ENCODE results near the gene ADI1.

The ADI1 gene

DNA sequence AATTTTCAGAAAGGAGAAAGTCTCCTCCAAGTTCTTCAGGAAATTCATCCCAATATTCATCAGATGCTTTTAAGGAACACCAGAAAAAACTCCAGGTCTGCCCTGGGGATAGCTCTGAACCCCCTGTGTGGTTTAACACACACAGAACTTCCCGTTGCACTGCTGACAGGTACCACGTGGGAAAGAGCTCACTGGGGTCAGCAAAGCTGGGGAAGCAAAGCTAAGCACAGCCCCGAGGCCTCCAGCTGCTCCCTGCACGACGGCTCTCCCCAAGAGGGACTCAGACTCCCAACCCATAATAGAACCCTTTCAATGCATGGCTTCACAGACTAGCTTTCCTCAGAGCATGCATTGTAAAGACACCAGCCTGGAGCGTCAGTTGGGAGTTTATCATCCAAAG is 28.0 kb downstream of the ADI1 start:
- peaks cover 22% of the 10 kb centered on the region for H3K4me1 ChIP-seq (ENCODE audit: control insufficient read depth, insufficient read depth, low read length)
- no peaks in the 10 kb centered on the region for H3K9me3 ChIP-seq (ENCODE audit: control insufficient read depth, low read length)
- no peak overlapping the region for H3K4me3 ChIP-seq (ENCODE audit: low read length)
- H3K27me3 ChIP-seq (replicated peaks; ENCODE audit: control insufficient read depth, insufficient read depth, low read length), result no peaks in the 10 kb centered on the region
- no peak overlapping the region for H3K9ac ChIP-seq (ENCODE audit: low read length)
- no peak for DNase-seq (ENCODE audit: low read depth)
- H3K36me3 ChIP-seq (ENCODE audit: control insufficient read depth, insufficient read depth, low read length, severe bottlenecking), result peaks cover 15% of the 10 kb centered on the region

GRCh38 chr2:3490191-3491170 is 28.9 kb downstream of the ADI1 start:
- Histone ChIP-seq H3K4me3 (ENCODE audit: low read length) (no peak overlapping the region), H3K9me3 (ENCODE audit: control insufficient read depth, low read length) (no peaks in the 10 kb centered on the region), H3K9ac (ENCODE audit: low read length) (no peak overlapping the region), H3K36me3 (ENCODE audit: control insufficient read depth, insufficient read depth, low read length, severe bottlenecking) (peaks cover 7% of the 10 kb centered on the region), H3K4me1 (ENCODE audit: control insufficient read depth, insufficient read depth, low read length) (peaks cover 22% of the 10 kb centered on the region), H3K27me3 (replicated peaks; ENCODE audit: control insufficient read depth, insufficient read depth, low read length) (no peaks in the 10 kb centered on the region)
- no peak for DNase-seq (ENCODE audit: low read depth)

DNA sequence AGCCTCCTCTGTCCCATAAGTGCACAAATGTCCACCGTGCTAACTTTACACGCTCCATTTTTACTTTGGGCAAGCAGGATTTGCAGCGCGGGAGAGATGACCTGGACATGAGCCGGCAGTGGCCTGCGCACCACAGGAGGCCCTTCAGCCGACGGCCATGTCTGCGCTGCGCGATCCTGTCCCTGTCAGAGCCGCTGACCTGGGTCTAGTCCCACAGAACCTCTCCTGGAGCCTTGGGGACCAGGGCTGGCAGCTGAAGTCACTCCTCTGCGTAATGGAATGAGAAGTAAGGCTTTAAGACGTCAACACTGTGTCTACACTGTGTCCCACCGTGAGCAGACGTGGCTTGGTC is 29.6 kb downstream of the ADI1 start:
- Histone ChIP-seq H3K4me1 (ENCODE audit: control insufficient read depth, insufficient read depth, low read length) (peaks cover 22% of the 10 kb centered on the region), H3K36me3 (ENCODE audit: control insufficient read depth, insufficient read depth, low read length, severe bottlenecking) (no peaks in the 10 kb centered on the region), H3K9me3 (ENCODE audit: control insufficient read depth, low read length) (no peaks in the 10 kb centered on the region), H3K9ac (ENCODE audit: low read length) (no peak overlapping the region), H3K4me3 (ENCODE audit: low read length) (no peak overlapping the region), H3K27me3 (replicated peaks; ENCODE audit: control insufficient read depth, insufficient read depth, low read length) (no peaks in the 10 kb centered on the region)
- DNase-seq (ENCODE audit: low read depth), result no peak

DNA sequence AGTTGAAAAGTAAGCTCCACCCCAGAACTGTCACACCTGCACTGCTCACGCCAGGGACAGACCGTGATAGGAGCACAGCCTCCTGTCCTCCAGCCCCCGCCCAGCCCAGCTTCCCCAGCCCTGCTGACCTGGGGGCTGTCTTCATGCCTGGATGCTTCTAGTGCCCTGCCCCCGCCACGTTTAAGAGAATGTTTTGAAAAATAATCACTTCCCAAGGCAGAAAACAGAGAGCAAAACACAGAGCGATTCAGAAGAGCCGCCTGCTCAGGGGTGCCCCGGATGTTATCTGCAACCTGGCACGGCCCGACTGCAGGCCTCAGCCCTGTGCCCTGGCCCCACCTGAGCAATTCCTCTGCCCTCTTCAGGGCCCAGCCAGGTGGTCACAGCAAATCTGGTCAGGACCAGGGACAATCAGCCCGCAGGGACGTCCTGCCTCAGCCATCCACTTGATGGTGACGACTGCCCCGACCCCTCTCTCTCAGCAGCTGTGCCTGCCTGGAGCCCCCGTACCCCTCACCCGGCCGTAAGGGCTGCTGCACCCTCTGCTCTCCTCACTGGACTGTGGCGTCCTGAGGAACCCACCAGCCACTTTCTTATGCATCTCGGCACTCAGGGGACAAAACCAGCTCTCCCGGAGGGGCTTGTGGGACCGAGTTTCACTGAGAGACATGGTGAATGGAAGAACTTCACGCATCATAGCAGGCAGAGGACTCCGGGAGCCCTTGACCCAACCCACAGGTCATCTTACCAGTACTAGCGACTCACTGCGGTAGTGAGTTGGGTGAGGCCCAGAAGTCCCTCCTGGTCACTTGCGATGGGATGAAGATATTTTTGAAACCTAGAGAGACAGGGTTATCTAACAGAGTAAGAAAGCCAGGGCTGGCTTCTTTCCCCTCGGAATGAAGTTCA is 30.2 kb downstream of the ADI1 start:
- no peak overlapping the region for H3K4me3 ChIP-seq (ENCODE audit: low read length)
- DNase-seq (ENCODE audit: low read depth), result no peak
- H3K27me3 ChIP-seq (replicated peaks; ENCODE audit: control insufficient read depth, insufficient read depth, low read length), result no peaks in the 10 kb centered on the region
- H3K9ac ChIP-seq (ENCODE audit: low read length), result no peak overlapping the region
- H3K4me1 ChIP-seq (ENCODE audit: control insufficient read depth, insufficient read depth, low read length), result peaks cover 21% of the 10 kb centered on the region
- H3K36me3 ChIP-seq (ENCODE audit: control insufficient read depth, insufficient read depth, low read length, severe bottlenecking), result no peaks in the 10 kb centered on the region
- H3K9me3 ChIP-seq (ENCODE audit: control insufficient read depth, low read length), result no peaks in the 10 kb centered on the region

GRCh38 chr2:3488061-3488531 is 31.2 kb downstream of the ADI1 start:
- H3K9ac ChIP-seq (ENCODE audit: low read length), result no peak overlapping the region
- H3K9me3 ChIP-seq (ENCODE audit: control insufficient read depth, low read length), result no peaks in the 10 kb centered on the region
- DNase-seq (ENCODE audit: low read depth), result no peak
- peaks cover 11% of the 10 kb centered on the region for H3K4me1 ChIP-seq (ENCODE audit: control insufficient read depth, insufficient read depth, low read length)
- no peaks in the 10 kb centered on the region for H3K27me3 ChIP-seq (replicated peaks; ENCODE audit: control insufficient read depth, insufficient read depth, low read length)
- no peak overlapping the region for H3K4me3 ChIP-seq (ENCODE audit: low read length)
- H3K36me3 ChIP-seq (ENCODE audit: control insufficient read depth, insufficient read depth, low read length, severe bottlenecking), result no peaks in the 10 kb centered on the region

- no peak for DNase-seq (ENCODE audit: low read depth)
These were observed 31.9 kb downstream of the ADI1 start for GRCh38 chr2:3487432-3487831.

GRCh38 chr2:3487028-3487425 is 32.3 kb downstream of the ADI1 start:
- Histone ChIP-seq H3K9ac (ENCODE audit: low read length) (no peak overlapping the region), H3K36me3 (ENCODE audit: control insufficient read depth, insufficient read depth, low read length, severe bottlenecking) (no peaks in the 10 kb centered on the region)
- DNase-seq (ENCODE audit: low read depth), result no peak

More at GRCh38 chr2:3487432-3487831, 31.9 kb downstream of the ADI1 start:
- Histone ChIP-seq H3K27me3 (replicated peaks; ENCODE audit: control insufficient read depth, insufficient read depth, low read length) (no peaks in the 10 kb centered on the region), H3K4me1 (ENCODE audit: control insufficient read depth, insufficient read depth, low read length) (peaks cover 11% of the 10 kb centered on the region), H3K36me3 (ENCODE audit: control insufficient read depth, insufficient read depth, low read length, severe bottlenecking) (no peaks in the 10 kb centered on the region), H3K9ac (ENCODE audit: low read length) (no peak overlapping the region), H3K4me3 (ENCODE audit: low read length) (no peak overlapping the region), H3K9me3 (ENCODE audit: control insufficient read depth, low read length) (no peaks in the 10 kb centered on the region)

GRCh38 chr2:3486047-3487027 is 33.0 kb downstream of the ADI1 start:
- DNase-seq (ENCODE audit: low read depth), result no peak
- Histone ChIP-seq H3K4me1 (ENCODE audit: control insufficient read depth, insufficient read depth, low read length) (peaks cover 11% of the 10 kb centered on the region), H3K27me3 (replicated peaks; ENCODE audit: control insufficient read depth, insufficient read depth, low read length) (no peaks in the 10 kb centered on the region), H3K9me3 (ENCODE audit: control insufficient read depth, low read length) (no peaks in the 10 kb centered on the region), H3K36me3 (ENCODE audit: control insufficient read depth, insufficient read depth, low read length, severe bottlenecking) (no peaks in the 10 kb centered on the region), H3K4me3 (ENCODE audit: low read length) (no peak overlapping the region), H3K9ac (ENCODE audit: low read length) (no peak overlapping the region)

More at GRCh38 chr2:3487028-3487425, 32.3 kb downstream of the ADI1 start:
- H3K9me3 ChIP-seq (ENCODE audit: control insufficient read depth, low read length), result no peaks in the 10 kb centered on the region
- H3K4me1 ChIP-seq (ENCODE audit: control insufficient read depth, insufficient read depth, low read length), result peaks cover 11% of the 10 kb centered on the region
- H3K4me3 ChIP-seq (ENCODE audit: low read length), result no peak overlapping the region
- H3K27me3 ChIP-seq (replicated peaks; ENCODE audit: control insufficient read depth, insufficient read depth, low read length), result no peaks in the 10 kb centered on the region

- H3K4me1 ChIP-seq (ENCODE audit: control insufficient read depth, insufficient read depth, low read length), result peaks cover 11% of the 10 kb centered on the region
- H3K9me3 ChIP-seq (ENCODE audit: control insufficient read depth, low read length), result no peaks in the 10 kb centered on the region
- no peaks in the 10 kb centered on the region for H3K27me3 ChIP-seq (replicated peaks; ENCODE audit: control insufficient read depth, insufficient read depth, low read length)
- no peak overlapping the region for H3K9ac ChIP-seq (ENCODE audit: low read length)
- peaks cover 2% of the 10 kb centered on the region for H3K36me3 ChIP-seq (ENCODE audit: control insufficient read depth, insufficient read depth, low read length, severe bottlenecking)
- H3K4me3 ChIP-seq (ENCODE audit: low read length), result no peak overlapping the region
- DNase-seq (ENCODE audit: low read depth), result no peak
These were observed 34.2 kb downstream of the ADI1 start for GRCh38 chr2:3485166-3485565.

All from adipocyte (in vitro differentiated cells).